ENCODE data around the gene HEG1. TPM values are rescaled to one million over a fixed set of nuclear protein-coding genes. Genes with fewer than 3 reads are reported as not detected.

HEG1 gene
- total RNA-seq, 4 donors from 2014 or later, result 47.8 to 91.7 (median 76.8) TPM

DNA sequence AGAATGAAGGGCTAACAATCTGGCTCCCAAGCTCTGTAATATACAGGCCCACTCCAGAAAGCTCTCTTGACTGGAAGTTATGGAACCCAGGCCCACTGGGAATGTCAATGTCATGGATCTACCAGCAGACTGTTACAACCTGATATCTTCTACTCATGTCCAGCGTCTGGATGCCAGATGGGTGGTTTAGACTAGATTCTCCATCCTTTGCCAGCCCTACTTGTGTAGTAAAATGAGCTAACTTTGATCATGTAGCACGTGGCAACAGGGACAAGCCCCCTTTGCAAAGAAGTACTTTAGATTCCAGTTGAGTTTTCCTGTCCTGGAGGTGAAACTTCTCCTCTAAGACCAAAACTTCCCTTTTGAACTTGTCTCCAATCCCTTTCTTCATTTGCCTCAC is 55.1 kb downstream of the HEG1 start:
- TF ChIP-seq, protein P1, sequence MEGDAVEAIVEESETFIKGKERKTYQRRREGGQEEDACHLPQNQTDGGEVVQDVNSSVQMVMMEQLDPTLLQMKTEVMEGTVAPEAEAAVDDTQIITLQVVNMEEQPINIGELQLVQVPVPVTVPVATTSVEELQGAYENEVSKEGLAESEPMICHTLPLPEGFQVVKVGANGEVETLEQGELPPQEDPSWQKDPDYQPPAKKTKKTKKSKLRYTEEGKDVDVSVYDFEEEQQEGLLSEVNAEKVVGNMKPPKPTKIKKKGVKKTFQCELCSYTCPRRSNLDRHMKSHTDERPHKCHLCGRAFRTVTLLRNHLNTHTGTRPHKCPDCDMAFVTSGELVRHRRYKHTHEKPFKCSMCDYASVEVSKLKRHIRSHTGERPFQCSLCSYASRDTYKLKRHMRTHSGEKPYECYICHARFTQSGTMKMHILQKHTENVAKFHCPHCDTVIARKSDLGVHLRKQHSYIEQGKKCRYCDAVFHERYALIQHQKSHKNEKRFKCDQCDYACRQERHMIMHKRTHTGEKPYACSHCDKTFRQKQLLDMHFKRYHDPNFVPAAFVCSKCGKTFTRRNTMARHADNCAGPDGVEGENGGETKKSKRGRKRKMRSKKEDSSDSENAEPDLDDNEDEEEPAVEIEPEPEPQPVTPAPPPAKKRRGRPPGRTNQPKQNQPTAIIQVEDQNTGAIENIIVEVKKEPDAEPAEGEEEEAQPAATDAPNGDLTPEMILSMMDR (IDR thresholded peaks at IDR 0.05), result no peak
- peaks cover 25 to 100% (median 68%) of the 10 kb centered on the region in 4 donors for H3K36me3 ChIP-seq

DNA sequence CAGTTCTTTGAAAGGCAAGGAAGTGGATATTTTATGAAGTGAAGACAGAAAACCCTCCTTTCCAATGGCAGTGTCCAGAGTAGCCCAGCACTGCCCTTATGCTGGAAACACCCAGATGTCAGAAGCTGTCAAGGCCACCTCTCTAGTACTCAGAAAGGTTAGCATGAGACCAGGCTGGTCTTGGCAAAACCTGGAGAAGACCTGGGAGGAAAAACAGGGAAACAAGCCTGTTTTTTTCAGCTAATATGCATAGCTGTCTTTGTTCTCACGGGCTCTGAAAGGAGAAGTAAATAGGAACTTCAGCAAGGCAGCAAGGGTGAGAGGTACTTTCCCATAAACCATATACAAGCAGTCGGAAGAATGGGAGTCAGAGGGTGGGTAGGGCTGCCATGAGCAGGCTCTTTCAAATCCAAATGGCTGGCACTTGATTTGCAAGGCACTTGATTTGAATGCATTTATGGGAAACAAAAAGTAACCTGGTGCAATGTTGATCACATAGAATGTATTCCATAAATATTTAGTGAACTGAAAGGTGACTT is 55.8 kb downstream of the HEG1 start:
- Histone ChIP-seq H3K27ac (replicated peaks in 1 of 4) (peak overlapping the region in 3 of 4 donors; percentile 18 to 72 (median 21)), H3K36me3 (peaks cover 20 to 100% (median 64%) of the 10 kb centered on the region in 4 donors), H3K4me3 (no peak overlapping the region), H3K4me1 (peaks cover 70 to 84% (median 80%) of the 10 kb centered on the region in 4 donors), H3K9me3 (no peaks in the 10 kb centered on the region), H3K27me3 (no peaks in the 10 kb centered on the region)
- TF ChIP-seq, protein P1 (IDR thresholded peaks at IDR 0.05), result no peak
- TF ChIP-seq POLR2A (IDR thresholded peaks at IDR 0.05; ENCODE audit: low read depth) (no peak), POLR2AphosphoS5 (IDR thresholded peaks at IDR 0.05) (no peak), EP300 (IDR thresholded peaks at IDR 0.05) (no peak)
- 71% methylated on average over 2 of the region's 2 CpGs for WGBS
- no peak for DNase-seq (ENCODE audit: extremely low spot score)
- intact Hi-C loops (cut with DNase I), result loop anchor here (5.0 kb wide), 3 partner anchors 47 to 167 kb away; no protein-coding TSS in a partner anchor

More for the DNA sequence above, 55.1 kb downstream of the HEG1 start:
- no peaks in the 10 kb centered on the region for H3K9me3 ChIP-seq
- 78% methylated on average over 2 of the region's 2 CpGs for WGBS
- no peak for DNase-seq (ENCODE audit: extremely low spot score)
- peak overlapping the region in 3 of 4 donors; percentile 15 to 72 (median 17) for H3K27ac ChIP-seq (replicated peaks in 1 of 4)
- intact Hi-C loops (cut with DNase I), result loop anchor here (5.0 kb wide), 1 partner anchor 47 kb away; no protein-coding TSS in a partner anchor
- H3K4me3 ChIP-seq, result no peak overlapping the region
- H3K4me1 ChIP-seq, result peaks cover 66 to 85% (median 77%) of the 10 kb centered on the region in 4 donors
- no peaks in the 10 kb centered on the region for H3K27me3 ChIP-seq

DNA sequence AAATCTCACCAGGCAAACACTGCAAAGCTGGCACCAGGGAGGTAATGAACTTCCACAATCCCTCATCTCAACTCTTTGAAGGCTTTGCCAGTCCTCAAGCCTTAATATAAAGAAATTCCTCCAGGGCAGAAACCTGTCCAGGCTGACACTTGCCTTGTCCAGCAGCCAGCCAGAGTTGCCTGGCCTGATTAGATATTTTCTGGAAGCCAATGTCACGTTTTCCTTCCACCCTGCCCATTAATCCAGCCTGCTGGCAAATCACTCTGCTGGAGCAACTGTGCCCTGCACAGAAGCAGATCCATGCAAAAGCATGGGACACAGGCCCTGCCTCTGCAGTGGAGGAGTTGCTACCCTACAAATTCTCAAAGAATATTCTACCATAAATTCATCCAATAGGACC is 56.5 kb downstream of the HEG1 start:
- intact Hi-C loops (cut with DNase I), result loop anchor here (5.0 kb wide), 2 partner anchors 143 to 168 kb away; no protein-coding TSS in a partner anchor
- WGBS, result 20% methylated on average over 1 of the region's 1 CpG
- Histone ChIP-seq H3K27ac (replicated peaks in 1 of 4) (peak overlapping the region in 3 of 4 donors; percentile 17 to 72 (median 45)), H3K4me3 (no peak overlapping the region), H3K27me3 (no peaks in the 10 kb centered on the region), H3K9me3 (no peaks in the 10 kb centered on the region), H3K36me3 (peaks cover 13 to 100% (median 65%) of the 10 kb centered on the region in 4 donors), H3K4me1 (peaks cover 68 to 81% (median 76%) of the 10 kb centered on the region in 4 donors)
- TF ChIP-seq EP300 (IDR thresholded peaks at IDR 0.05) (no peak), POLR2A (IDR thresholded peaks at IDR 0.05; ENCODE audit: low read depth) (no peak)
- no peak for DNase-seq (ENCODE audit: extremely low spot score)

DNA sequence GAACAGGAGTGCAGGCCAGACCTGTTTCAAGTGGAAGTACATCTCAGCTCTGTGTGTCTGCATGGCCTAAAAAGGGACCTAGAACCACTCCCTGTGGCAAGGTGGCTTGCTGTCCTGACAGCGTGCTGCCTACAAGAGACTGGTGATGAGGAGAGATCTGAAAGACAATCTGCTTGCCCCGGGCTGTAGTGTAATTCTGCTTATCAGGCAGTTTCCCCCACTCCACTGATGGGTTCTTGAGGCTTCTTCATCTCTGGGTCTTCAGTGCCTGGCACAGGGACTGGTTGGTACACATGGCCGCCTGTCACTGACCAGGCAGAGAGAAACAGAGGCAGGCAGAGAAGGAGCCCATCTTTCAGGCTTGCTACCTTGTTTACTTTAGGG is 57.6 kb downstream of the HEG1 start:
- intact Hi-C loops (cut with DNase I), result loop anchor here (5.0 kb wide), 2 partner anchors 144 to 169 kb away; no protein-coding TSS in a partner anchor
- WGBS, result 95% methylated on average over 2 of the region's 3 CpGs
- Histone ChIP-seq H3K36me3 (peaks cover 13 to 99% (median 69%) of the 10 kb centered on the region in 4 donors), H3K9me3 (no peaks in the 10 kb centered on the region), H3K27ac (replicated peaks in 1 of 4) (peak overlapping the region in 1 of 4 donors; percentile 27), H3K27me3 (no peaks in the 10 kb centered on the region), H3K4me1 (peaks cover 67 to 83% (median 73%) of the 10 kb centered on the region in 4 donors), H3K4me3 (no peak overlapping the region)
- DNase-seq (ENCODE audit: extremely low spot score), result no peak
- TF ChIP-seq EP300 (IDR thresholded peaks at IDR 0.05) (no peak), POLR2AphosphoS5 (IDR thresholded peaks at IDR 0.05) (no peak), POLR2A (IDR thresholded peaks at IDR 0.05; ENCODE audit: low read depth) (no peak)
- TF ChIP-seq, protein P1 (IDR thresholded peaks at IDR 0.05), result no peak

DNA sequence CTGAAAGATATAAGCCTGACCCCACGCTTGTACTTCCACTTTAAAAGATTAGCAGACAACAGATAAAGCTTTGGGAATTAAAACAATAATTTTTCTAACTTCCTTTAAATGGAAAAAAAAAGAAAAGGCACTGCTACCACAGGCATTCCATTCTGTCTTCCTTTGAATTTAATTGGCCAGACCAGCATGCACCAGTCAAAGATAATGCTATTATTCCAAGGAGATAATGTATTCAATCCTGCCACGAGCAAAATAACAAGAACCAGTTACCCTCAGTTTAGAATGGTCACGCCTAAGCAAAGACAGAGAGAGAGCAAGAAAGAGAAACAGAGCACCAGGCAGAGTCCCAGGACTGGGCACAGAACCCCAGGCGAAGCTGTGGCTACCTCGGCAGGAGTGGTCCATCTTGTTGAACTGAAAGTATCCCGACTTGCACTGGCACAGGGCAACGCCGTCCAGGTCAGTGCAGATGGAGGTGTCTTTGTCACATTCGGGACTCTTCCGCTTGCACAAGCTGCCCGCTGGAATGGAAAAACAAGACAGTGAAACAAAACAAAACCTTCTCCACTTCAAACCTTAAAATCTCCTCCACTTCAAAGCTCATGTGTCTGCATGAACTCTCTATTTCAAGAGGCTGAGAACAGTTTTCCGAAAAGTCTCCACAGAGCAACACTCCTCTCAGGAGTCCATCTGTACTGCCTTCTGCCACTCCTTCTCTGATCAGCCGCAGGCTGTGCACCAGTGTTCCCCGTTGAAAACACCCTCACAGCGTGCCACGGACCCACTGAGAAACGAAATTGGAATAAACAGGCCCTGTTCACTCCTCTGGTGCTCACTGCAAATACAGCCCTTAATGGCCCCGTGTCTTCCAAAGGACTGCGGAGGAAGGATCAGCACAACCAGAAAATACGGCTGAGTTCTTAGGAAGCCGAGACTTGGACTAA is 58.2 kb downstream of the HEG1 start:
- Histone ChIP-seq H3K27me3 (no peaks in the 10 kb centered on the region), H3K9me3 (no peaks in the 10 kb centered on the region), H3K36me3 (peaks cover 13 to 93% (median 70%) of the 10 kb centered on the region in 4 donors), H3K27ac (replicated peaks in 1 of 4) (peak overlapping the region in 1 of 4 donors; percentile 27), H3K4me3 (no peak overlapping the region), H3K4me1 (peaks cover 62 to 81% (median 72%) of the 10 kb centered on the region in 4 donors)
- TF ChIP-seq EP300 (IDR thresholded peaks at IDR 0.05) (no peak), POLR2AphosphoS5 (IDR thresholded peaks at IDR 0.05) (no peak), POLR2A (IDR thresholded peaks at IDR 0.05; ENCODE audit: low read depth) (no peak)
- TF ChIP-seq, protein P1 (IDR thresholded peaks at IDR 0.05), result no peak
- intact Hi-C loops (cut with DNase I), result loop anchor here (5.0 kb wide), 2 partner anchors 145 to 170 kb away; no protein-coding TSS in a partner anchor
- DNase-seq (ENCODE audit: extremely low spot score), result no peak
- WGBS, result 80% methylated on average over 21 of the region's 21 CpGs
